Measurements from ENCODE around the gene BBS12.
"Not testable (repeated sequence)": the region's sequence is repeated elsewhere in the genome, so short reads cannot be mapped to it uniquely, and the experiment has no call there.

The BBS12 gene

DNA sequence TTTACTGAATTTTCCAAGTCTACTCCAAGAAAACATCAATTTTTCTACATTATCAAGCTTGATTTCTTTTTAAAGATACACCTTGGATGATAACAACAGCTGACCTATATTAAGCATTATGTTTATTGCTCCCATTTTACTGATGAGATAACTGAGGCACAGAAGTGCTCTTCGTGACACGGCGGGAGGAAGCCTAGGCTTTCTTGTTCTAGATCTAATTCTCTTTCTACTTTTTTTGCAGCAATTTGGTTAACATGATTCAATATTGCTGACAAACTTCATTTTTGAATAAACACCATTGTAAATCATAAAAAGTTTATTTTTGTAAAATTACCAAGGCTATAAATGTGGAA is 33.8 kb downstream of the BBS12 start:
- DNase-seq, result no peak

DNA sequence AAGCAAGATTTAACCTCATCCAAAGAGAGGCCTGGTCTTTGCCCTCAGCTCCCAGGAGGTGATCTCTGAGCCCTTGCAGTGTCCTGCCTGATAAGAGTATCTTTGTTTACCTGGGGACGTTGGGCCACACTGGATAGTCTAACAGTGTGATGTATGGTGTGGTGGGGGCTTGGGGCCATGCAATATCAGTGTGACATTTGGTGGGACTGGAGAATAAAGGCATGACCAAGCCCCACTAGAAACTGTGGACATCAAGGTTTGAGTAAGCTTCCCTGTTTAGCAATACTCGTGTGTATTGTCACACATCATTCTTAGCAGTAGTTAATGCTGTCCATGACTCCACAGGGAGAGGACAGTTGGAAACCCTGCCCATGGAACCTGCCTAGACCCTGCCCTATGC is 34.4 kb downstream of the BBS12 start:
- DNase-seq, result no peak

DNA sequence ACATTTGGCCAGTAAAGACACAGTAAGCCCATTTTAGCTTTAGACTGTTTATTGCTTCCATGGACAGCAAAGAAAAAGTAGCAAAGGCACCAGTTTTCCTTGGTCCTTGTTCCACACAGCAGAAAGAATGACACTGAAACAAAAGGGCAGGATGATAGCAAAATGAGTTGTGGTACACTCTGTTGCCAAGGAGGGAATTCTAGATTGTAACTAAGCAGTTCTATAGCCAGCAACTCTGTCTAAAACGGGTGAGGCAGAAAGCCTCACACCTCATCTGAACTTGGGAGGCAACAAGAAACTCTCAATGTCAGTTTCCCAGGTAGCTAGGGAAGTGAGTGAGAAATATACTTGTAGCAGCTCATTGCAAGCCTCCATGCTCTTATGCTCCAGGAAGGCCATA is 39.2 kb downstream of the BBS12 start:
- DNase-seq, result no peak

DNA sequence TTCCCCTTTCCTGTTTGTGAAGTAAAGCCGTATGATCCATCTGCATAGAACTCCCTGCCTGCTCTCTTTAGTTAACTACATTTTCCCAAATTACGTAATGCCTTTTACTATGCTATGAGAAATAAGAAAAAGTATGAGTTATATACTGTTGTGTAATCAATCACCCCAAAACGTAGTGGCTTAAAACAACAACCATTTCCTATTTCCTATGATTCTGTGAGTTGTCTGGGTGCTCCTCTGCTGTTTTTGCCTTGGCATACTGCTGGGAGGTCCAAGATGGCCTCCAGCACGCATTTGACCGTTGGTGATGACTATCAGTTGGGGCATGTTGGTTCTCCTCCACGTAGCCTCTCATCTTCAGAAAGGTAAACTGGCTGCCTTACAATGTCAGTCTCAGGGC is 39.8 kb downstream of the BBS12 start:
- no peak for DNase-seq

DNA sequence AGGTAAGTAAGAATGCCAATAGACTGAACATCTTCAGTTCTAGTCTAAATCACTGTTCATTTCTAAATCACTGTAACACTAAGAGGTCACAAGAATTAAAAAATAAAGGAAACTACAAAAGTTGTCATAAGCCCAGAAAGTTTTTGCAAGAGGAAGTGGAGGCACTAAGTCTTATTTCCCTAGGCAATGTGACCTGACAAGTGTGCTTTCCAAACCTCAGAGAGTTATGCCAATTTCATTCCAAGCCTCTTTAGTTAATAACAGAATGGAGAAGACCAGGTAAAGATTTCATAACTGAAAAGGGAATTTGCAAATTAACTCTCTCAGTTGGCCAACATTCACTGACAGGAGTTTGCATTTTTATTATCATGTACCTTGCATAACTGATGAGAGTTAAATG is 40.5 kb downstream of the BBS12 start:
- no peak for DNase-seq

DNA sequence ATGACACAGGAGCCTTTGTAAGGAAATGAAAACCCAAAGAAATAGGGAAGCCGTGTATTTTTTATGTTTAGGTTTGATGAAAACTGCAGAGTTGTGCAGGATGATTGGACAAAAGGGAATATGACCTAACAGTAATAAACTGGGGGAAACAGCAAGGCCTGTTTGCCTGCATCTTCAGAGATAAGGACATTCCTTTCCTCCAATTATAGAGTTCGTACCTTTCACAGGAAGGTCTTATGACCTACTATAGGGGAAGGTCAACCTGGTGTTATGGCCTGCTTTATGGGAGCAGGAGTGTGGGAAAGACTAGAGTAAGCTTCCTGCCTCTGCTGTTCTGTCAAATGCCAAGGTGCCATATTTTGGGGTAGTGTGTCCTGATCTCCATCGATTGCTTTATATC is 42.5 kb downstream of the BBS12 start:
- DNase-seq, result no peak

DNA sequence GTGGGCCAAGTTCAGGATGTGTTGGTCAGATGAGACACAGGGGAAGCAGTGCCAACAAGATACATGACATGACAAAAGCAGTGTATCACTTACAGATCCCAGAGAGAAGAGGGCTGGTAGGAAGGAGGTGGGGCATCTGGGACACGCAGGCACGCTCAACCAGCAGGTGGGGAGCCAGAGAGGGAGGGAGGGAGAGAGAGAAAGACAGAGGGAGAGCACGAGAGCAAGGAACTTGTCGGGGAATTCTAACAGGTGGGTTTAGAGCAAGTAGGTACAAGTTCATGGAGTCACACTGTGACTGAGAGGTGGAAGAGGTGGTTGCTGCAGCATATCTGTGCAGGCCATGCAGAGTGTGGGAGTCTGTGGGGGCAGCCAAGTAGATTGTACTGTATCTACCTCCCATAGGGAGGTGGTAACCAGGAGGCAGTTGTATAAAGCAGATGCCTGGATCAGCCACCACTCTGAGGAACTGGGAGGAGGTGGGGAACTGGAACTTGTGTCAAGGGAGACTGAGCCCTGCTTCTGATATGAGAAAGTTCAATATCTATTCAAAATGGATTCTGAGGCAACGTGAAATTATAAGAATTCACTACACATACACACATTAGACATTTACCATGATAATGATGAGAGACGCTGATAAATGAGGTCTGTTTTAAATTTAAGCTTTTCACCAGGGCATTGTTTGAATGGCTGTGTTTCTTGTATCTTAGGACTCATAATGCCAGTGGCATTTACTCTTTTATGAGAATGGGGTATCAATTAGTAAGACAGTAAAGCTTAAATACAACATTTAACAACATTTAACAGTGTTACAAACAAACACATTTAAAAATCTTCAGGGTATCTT is 43.7 kb downstream of the BBS12 start:
- no peak for DNase-seq

DNA sequence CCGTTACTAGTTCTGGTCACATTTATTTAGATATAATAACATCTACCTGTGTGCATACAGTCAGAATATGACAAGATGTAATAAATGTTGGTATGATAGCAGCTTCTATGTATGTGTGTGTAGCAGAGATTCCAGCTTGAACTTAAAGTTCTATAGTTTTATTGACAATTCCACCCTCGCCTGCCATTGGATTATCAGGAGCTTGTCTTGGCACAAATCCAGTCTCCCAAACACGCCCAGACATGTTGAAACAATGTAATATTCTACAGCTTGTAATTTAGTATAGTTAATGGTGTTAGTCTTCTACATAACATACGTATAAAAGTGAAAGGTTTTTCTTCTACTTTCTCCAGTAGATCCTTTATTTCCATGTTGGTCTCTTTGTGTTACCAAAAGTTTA is 44.4 kb downstream of the BBS12 start:
- DNase-seq, result no peak

DNA sequence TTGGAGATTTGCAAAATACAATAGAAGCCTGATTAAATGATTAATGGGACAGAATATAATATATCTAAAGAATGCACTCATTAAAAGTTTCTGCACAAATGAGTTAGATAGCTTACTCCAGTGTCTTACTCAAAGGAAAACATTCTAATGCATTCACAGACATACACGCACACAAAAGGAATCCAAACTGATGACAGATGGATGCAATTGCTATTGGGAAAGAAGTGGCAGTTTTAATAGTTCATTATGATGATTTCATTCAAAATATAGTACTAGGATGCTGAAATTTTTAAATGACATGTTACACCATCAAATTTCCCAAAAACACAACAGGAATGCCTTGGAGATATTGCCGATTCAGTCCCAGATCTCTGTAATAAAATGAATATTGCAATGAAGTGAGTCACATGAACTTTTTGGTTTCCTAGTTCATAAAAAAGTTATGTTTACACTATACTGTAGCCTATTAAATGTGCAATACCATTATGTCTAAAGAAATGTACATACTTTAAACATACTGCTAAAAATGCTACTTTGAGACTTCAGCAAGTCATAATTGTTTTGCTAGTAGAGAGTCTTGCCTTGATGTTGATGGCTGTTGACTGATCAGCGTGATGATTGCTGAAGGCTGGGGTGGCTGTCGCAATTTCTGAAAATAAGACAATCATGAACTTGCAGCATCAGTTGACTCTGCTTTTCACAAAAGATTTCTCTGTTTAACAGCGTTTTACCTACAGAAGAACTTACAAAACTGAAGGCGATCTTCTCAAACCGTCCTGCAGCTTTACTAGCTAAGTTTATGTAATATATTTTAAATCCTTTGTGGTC is 45.6 kb downstream of the BBS12 start:
- no peak for DNase-seq

DNA sequence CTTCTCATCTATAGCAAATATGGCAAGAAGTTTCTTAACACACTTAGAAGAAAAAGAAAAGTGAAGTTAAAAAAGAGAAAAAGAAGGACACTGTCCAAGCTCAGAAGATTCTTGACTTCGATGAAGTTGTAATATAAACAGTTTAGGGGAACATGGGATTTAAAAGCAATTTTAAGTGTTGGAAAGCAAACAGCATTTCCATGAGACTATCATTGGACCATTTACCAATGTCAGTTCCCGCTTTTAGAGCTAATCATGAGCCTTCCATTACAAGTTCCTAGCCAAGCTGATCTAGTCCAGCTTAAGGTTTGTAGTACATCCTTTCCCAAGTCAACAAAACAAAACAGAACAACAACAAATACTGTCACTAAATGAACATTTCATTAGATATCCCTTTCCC is 49.0 kb downstream of the BBS12 start:
- no peak for DNase-seq

DNA sequence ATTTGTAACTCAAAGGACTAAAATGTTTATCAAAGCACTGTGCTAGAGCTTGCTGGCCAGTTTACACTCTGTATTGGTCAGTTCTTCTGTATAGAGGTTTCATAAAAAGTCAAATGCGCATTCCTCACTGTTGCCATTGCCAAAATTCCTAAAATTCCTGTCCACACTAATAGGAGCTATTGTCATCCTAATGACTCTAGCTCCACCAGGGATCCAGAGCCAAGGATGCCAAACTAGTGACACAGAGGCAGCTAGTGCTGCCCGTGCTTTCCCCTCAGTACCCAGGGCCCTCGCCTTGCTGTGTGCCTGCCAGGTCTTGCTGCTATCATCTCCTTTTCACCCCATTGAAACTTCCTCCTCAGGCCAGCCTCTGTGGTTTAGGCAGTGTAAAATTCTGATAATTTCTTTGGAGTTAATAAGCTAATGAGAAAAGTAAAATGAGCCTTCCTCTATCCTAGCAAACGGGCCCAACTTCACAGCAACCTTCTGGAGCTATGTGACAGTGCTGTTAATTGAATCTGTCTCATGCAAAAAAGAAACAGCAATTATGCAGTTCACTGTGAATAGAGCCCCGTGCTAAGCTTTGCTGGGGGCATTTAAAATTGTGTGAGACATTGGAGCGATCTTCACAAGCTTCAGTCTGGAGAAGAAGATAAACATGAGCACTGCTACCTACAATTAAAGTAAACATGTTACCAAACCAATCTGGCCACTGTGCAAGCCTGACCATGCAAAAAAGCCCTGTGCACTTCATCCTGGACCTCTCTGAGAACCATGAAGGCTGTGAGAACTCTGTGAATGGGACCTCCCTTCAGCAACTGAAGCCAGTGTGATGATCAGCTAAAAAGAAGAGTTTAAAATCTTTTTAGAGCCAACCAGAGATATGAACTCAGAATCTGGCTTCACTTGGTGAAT is 51.1 kb downstream of the BBS12 start:
- no peak for DNase-seq

DNA sequence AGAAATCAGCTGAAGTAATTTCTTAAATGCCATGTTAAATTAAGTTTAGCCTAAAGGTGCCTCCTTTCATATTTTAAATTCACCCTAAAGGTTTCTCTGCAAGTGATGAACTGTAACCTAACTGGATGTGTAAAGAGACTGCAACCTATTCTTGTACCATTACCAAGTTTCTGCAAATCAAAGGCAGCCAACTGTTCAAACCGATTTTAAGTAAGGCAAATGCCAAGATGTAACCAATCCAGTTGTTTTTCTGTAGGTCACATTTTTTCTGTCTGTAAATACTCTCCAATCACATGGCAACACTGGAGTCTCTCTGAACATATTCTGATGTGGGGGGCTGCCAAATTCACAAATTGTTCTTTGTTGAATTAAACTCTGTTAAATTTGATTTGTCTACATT is 51.8 kb downstream of the BBS12 start:
- no peak for DNase-seq

DNA sequence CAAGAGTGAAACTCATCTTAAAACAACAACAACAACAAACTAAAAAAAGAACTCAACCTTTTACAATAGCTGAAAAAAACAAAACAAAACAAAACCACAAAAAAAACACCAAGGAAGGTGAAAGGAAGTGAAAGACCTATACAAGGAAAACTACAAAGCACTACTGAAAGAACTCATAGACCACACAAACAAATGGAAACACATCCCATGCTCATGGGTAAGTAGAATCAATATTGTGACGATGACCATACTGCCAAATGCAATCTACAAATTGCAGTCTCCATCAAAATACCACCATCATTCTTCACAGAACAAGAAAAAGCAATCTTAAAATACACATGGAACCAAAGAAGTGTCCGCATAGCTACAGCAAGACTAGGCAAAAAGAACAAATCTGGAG is 52.6 kb downstream of the BBS12 start:
- no peak for DNase-seq

DNA sequence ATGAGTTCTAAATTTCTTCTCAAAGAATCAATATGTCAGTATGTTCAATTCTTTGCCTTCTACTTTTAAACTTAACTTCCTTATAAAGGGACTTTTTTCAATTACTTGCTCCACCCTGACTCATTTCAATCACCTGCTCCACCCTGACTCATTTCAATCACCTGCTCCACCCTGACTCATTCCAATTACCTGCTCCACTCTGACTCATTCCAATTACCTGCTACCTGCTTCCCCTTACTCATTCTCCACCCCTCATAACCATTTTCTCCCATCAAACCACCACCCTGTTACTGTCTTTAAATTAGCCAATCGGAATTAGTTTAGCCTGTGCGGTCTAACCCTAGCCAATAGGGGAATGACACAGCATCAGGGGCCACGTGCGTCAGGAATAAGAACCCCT is 53.8 kb downstream of the BBS12 start:
- not testable (repeated sequence) for DNase-seq

DNA sequence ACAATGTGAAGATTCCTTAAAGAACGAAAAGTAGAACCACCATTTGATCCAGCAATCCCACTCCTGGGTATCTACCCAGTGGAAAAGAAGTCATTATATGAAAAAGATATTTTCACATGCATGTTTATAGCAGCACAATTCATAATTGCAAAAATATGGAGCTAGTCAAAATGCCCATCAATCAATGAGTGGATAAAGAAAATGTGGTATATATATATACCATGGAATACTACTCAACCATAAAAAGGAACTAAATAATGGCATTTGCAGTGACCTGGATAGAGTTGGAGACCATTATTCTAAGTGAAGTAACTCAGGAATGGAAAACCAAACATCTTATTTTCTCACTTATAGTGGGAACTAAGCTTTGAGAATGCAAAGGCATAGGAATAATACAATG is 54.4 kb downstream of the BBS12 start:
- DNase-seq, result not testable (repeated sequence)

DNA sequence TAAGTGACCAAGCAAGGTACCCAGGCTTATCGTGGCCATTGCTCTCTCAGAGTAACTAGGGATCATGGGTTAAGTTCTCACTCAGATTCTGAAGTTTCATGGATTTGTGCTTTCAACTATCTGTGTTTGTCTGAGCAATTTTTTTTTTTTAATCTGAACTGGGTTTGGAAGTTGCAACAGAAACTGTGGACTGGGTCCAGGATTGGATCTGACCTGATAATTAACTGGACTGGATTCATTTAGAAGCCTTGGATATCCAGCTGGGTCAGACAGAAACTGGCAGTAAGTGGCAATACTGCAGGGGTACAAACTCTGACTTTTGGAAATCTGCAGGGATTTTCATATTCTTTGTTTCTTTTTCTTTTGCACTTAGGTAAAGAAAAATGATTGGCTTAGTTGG is 55.4 kb downstream of the BBS12 start:
- no peak for DNase-seq

DNA sequence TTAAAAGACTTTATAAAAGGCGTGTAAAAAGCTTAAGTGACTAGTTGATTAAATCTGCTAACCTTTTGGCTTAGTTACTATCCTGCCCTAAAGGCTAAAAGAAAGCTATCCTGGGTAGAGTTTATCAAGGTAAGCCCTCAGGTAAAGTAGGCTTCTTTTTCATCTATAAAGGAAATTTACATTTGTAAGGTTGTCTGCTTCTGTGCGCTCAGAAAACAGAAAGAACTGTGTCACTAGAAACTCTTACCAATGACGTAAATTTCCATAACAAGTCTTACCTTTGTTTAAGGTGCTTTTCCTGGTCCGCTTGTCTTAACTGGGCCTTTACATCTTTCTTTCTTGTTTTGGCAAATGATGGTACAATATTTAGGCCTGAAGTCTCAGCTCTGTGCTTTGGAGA is 56.4 kb downstream of the BBS12 start:
- no peak for DNase-seq

DNA sequence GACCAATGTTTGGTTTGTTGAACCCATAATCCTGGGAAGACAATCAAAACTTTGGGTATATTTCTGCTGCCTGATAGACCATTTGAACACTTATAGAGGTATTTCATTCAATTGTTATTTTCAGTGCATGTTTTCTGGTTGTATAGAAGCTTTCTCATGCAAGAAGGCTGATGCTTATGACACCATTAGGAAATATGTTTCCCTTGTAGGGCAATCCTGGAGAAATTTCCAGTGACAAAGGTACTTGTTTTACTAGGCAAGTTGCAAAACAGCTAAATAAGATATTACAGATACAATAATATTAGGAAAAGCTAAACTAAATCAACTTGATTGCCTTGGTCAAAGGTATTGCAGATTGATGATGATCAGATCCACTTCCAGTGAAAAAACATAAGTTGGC is 61.3 kb downstream of the BBS12 start:
- DNase-seq, result no peak
